NOMO-1 treated with dmso at 0.1 percent for 144 hours (cell line): ENCODE measurements around the gene DSE.

Experiments used
- DNase-seq: peaks from one replicate; lab custom pipeline; 2025; ENCODE audit not compliant: unreplicated experiment; lab: John Stamatoyannopoulos, UW

The DSE gene

GRCh38 chr6:116409756-116410155 is 39.0 kb downstream of the DSE start:
- peak; percentile 52 for DNase-seq

- no peak for DNase-seq
These were observed 40.5 kb downstream of the DSE start for GRCh38 chr6:116411284-116411623.

- DNase-seq: no peak
These were observed 41.5 kb downstream of the DSE start for GRCh38 chr6:116412270-116412669.

- no peak for DNase-seq
These were observed 42.6 kb downstream of the DSE start for GRCh38 chr6:116413357-116413756.

- no peak for DNase-seq
These were observed 46.9 kb downstream of the DSE start for GRCh38 chr6:116417661-116418060.

- DNase-seq: no peak
These were observed 48.5 kb downstream of the DSE start for GRCh38 chr6:116419069-116419786.

GRCh38 chr6:116420341-116420740 is 49.6 kb downstream of the DSE start:
- no peak for DNase-seq

GRCh38 chr6:116422238-116422637 is 51.5 kb downstream of the DSE start:
- DNase-seq: no peak

- no peak for DNase-seq
These were observed 53.3 kb downstream of the DSE start for GRCh38 chr6:116424001-116424400.

- no peak for DNase-seq
These were observed 55.8 kb downstream of the DSE start for GRCh38 chr6:116426551-116426950.

- DNase-seq: no peak
These were observed 58.4 kb downstream of the DSE start for GRCh38 chr6:116429111-116429510.

GRCh38 chr6:116430860-116431259 is 60.1 kb downstream of the DSE start:
- DNase-seq: no peak

GRCh38 chr6:116431964-116432595 is 61.3 kb downstream of the DSE start:
- no peak for DNase-seq

- DNase-seq: no peak
These were observed 62.5 kb downstream of the DSE start for GRCh38 chr6:116433206-116433712.

GRCh38 chr6:116434056-116434725 is 63.4 kb downstream of the DSE start:
- no peak for DNase-seq

GRCh38 chr6:116436586-116436985 is 65.8 kb downstream of the DSE start:
- no peak for DNase-seq

GRCh38 chr6:116437656-116438055 is 66.9 kb downstream of the DSE start:
- no peak for DNase-seq

- no peak for DNase-seq
These were observed 68.1 kb downstream of the DSE start for GRCh38 chr6:116438590-116439448.

- no peak for DNase-seq
These were observed 68.8 kb downstream of the DSE start for GRCh38 chr6:116439522-116440051.

- no peak for DNase-seq
These were observed 72.4 kb downstream of the DSE start for GRCh38 chr6:116443105-116443504.

GRCh38 chr6:116444092-116444491 is 73.3 kb downstream of the DSE start:
- no peak for DNase-seq
